RWPE1 (cell line): ENCODE measurements around the gene LMNTD2.

Source experiments
- CTCF ChIA-PET: fragments of 350-600 bp; sonication (Branson Sonifier 250); formaldehyde crosslinking; extraction: SDS; loops from one replicate; lab custom pipeline; 2021; lab: Yijun Ruan, JAX
- POLR2A ChIA-PET: fragments of 400-600 bp; formaldehyde crosslinking; extraction: SDS; loops from one replicate; lab custom pipeline; 2020; ENCODE audit warnings: antibody characterized with exemption; ENCODE audit not compliant: low non-redundant PET; lab: Yijun Ruan, JAX
- DNase-seq: peaks from one replicate; pipeline ENCODE4 v3.0.0; 2012; ENCODE audit warnings: low spot score
- H3K27ac ChIP-seq: fragments of 450-650 bp; 2 replicates; pipeline ENCODE4 v1.5.1; 2017
- CTCF ChIP-seq: fragments of 450-650 bp; conservative IDR thresholded peaks from 2 replicates; pipeline ENCODE4 v1.5.1; 2017; ENCODE audit warnings: low read depth, mild to moderate bottlenecking

Gene LMNTD2

GRCh38 chr11:606245-606644 is 45.7 kb upstream of the LMNTD2 start:
- CTCF ChIA-PET = no interaction called here
- POLR2A ChIA-PET = no interaction called here
- TF ChIP-seq CTCF = no peak
- H3K27ac ChIP-seq = peak overlapping the region; percentile 79
- DNase-seq = peak; percentile 82

- ChIA-PET POLR2A (no interaction called here), CTCF (no interaction called here)
- TF ChIP-seq CTCF = no peak
- peak overlapping the region; percentile 79 for H3K27ac ChIP-seq
- DNase-seq = no peak
Observed at GRCh38 chr11:605286-606129, 45.0 kb upstream of the LMNTD2 start.

GRCh38 chr11:603154-603553 is 42.6 kb upstream of the LMNTD2 start:
- POLR2A ChIA-PET = no interaction called here
- CTCF ChIA-PET = interaction anchor here (0.7 to 0.8 kb wide), 3 partner anchors 9 to 121 kb away, joined by 3 to 4 read pairs (median 3); no protein-coding TSS in a partner anchor
- no peak for DNase-seq
- peak overlapping the region; percentile 38 for H3K27ac ChIP-seq
- TF ChIP-seq CTCF = no peak

GRCh38 chr11:601573-602245 is 41.2 kb upstream of the LMNTD2 start:
- ChIA-PET CTCF (no interaction called here), POLR2A (no interaction called here)
- H3K27ac ChIP-seq = peak overlapping the region; percentile 30
- TF ChIP-seq CTCF = no peak
- DNase-seq = no peak

- TF ChIP-seq CTCF = no peak
- no peak for DNase-seq
- CTCF ChIA-PET = no interaction called here
- POLR2A ChIA-PET = no interaction called here
- H3K27ac ChIP-seq = no peak overlapping the region
Observed at GRCh38 chr11:598005-598680, 37.6 kb upstream of the LMNTD2 start.

- H3K27ac ChIP-seq = peak overlapping the region; percentile 2; the same call in 1 of the 2 replicates
- ChIA-PET CTCF (no interaction called here), POLR2A (no interaction called here)
- no peak for DNase-seq
- no peak for TF ChIP-seq CTCF
Observed at GRCh38 chr11:597166-597725, 36.7 kb upstream of the LMNTD2 start.
